H7 (cell line): ENCODE measurements around the gene GMIP. TPM values are rescaled to one million over a fixed set of nuclear protein-coding genes. Genes with fewer than 3 reads are reported as not detected.

ENCODE experiments used
- DNase-seq: peaks from one replicate; pipeline ENCODE4 v3.0.0; 2012
- H3K27me3 ChIP-seq: 2 replicates; pipeline ENCODE4 v1.6.0; 2011; ENCODE audit warnings: mild to moderate bottlenecking, low read length; ENCODE audit not compliant: control insufficient read depth, insufficient read depth
- H3K36me3 ChIP-seq: replicated peaks from 2 replicates; pipeline ENCODE4 v1.5.1; 2011; ENCODE audit warnings: low read length; ENCODE audit not compliant: control insufficient read depth, insufficient read depth
- H3K4me3 ChIP-seq: 2 replicates; pipeline ENCODE4 v1.5.1; 2011; ENCODE audit warnings: low read depth, mild to moderate bottlenecking, control low read depth, low read length, moderate library complexity; ENCODE audit not compliant: insufficient read depth
- total RNA-seq: library from RNA; depleted of rRNA; stranded (reverse); fragments of >200 nt; shearing (Covaris generic); gene quantifications from 2 replicates; pipeline ENCODE4 v1.2.3, GENCODE V29; 2014

GMIP gene
- total RNA-seq, 1 experiment from 2014 or later, result 6.6 TPM

- peaks cover 68% of the 10 kb centered on the region for H3K36me3 ChIP-seq
- peak; percentile 48 for DNase-seq
- H3K27me3 ChIP-seq, result no peaks in the 10 kb centered on the region
- no peak overlapping the region for H3K4me3 ChIP-seq
These were observed 9.2 kb upstream of the GMIP start for GRCh38 chr19:19652482-19653295.

GRCh38 chr19:19651076-19651475, 7.6 kb upstream of the GMIP start:
- Histone ChIP-seq H3K4me3 (no peak overlapping the region), H3K27me3 (no peaks in the 10 kb centered on the region), H3K36me3 (peaks cover 64% of the 10 kb centered on the region)
- DNase-seq, result peak; percentile 38

- no peak overlapping the region for H3K4me3 ChIP-seq
- peak; percentile 37 for DNase-seq
- peaks cover 66% of the 10 kb centered on the region for H3K36me3 ChIP-seq
- no peaks in the 10 kb centered on the region for H3K27me3 ChIP-seq
These were observed 6.9 kb upstream of the GMIP start for GRCh38 chr19:19650331-19650730.

- H3K4me3 ChIP-seq, result no peak overlapping the region
- no peaks in the 10 kb centered on the region for H3K27me3 ChIP-seq
- peaks cover 62% of the 10 kb centered on the region for H3K36me3 ChIP-seq
- DNase-seq, result peak; percentile 41
These were observed 6.1 kb upstream of the GMIP start for GRCh38 chr19:19649580-19649995.

DNA sequence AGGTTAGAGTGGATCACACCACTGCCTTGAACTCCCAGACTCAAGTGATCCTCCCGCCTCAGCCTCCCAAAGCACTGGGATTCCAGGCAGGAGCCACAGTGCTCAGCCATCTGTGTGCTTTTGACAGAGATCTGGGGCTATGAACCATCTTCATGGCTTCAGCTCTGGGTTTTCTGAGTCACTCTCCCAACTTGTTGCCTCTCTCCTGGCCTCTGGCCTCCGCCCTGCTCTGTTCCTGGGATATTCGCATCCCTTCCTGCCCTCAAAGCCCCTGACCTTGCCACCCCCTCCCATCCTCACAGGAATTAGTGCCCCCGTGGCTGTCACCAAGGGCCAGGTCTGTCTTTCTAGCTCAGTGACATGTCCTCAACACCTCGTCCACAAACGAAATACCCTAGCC, 5.7 kb upstream of the GMIP start:
- H3K27me3 ChIP-seq, result no peaks in the 10 kb centered on the region
- no peak overlapping the region for H3K4me3 ChIP-seq
- DNase-seq, result no peak
- H3K36me3 ChIP-seq, result peaks cover 59% of the 10 kb centered on the region

- Histone ChIP-seq H3K36me3 (peaks cover 48% of the 10 kb centered on the region), H3K4me3 (no peak overlapping the region), H3K27me3 (no peaks in the 10 kb centered on the region)
- DNase-seq, result no peak
These were observed 3.8 kb upstream of the GMIP start for GRCh38 chr19:19647037-19647835.

GRCh38 chr19:19645233-19645870, 1.9 kb upstream of the GMIP start:
- no peaks in the 10 kb centered on the region for H3K27me3 ChIP-seq
- no peak for DNase-seq
- H3K4me3 ChIP-seq, result no peak overlapping the region
- H3K36me3 ChIP-seq, result peaks cover 33% of the 10 kb centered on the region

GRCh38 chr19:19644054-19644388, 564 bp upstream of the GMIP start:
- DNase-seq, result no peak
- Histone ChIP-seq H3K27me3 (no peaks in the 10 kb centered on the region), H3K4me3 (no peak overlapping the region), H3K36me3 (peaks cover 25% of the 10 kb centered on the region)

GRCh38 chr19:19642506-19643157, 825 bp downstream of the GMIP start:
- DNase-seq, result no peak
- H3K4me3 ChIP-seq, result peak overlapping the region; percentile 77
- H3K36me3 ChIP-seq, result peaks cover 22% of the 10 kb centered on the region
- no peaks in the 10 kb centered on the region for H3K27me3 ChIP-seq

DNA sequence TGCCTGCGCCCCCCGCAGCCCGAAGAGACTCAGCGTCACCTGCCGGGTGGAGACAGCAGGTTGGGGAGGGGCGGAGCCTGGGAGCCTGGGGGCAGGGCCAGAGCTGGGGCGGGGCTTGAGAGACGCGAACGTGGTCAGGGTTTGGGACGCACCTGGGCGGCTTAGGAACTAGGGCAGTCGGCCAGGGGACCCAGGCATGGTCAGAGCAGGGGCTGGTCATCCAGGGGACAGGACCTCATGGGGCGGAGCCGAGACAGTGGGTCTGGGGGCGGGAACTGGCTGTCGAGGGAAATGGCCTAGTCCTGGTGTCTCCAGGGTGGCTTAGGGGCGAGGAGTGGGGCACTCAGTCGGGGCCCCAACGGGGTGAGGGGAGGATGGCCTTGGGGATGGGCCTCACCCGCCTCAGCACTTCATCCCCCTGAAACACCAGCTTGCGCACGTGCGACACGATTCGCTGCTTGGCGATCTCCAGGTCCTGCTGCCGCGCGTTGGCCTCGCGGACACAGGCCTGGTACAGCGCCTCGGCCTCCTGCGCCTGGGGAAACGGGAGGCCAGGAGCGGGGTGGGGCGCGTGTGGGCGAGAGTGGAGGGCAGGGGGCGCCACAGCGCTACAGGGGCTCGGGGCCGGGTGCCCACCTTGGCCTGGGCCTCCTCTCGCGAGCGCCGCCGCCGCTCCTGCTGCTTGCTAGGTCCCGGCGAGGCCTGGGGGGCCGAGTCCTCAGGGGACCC, 5.8 kb downstream of the GMIP start:
- no peak overlapping the region for H3K4me3 ChIP-seq
- peaks cover 10% of the 10 kb centered on the region for H3K36me3 ChIP-seq

GRCh38 chr19:19637186-19637522, 6.3 kb downstream of the GMIP start:
- no peak for DNase-seq
- Histone ChIP-seq H3K27me3 (no peaks in the 10 kb centered on the region), H3K4me3 (no peak overlapping the region), H3K36me3 (peaks cover 12% of the 10 kb centered on the region)

More for the DNA sequence above, 5.8 kb downstream of the GMIP start:
- H3K27me3 ChIP-seq, result no peaks in the 10 kb centered on the region
- DNase-seq, result peak; percentile 99

- Histone ChIP-seq H3K36me3 (peaks cover 12% of the 10 kb centered on the region), H3K4me3 (no peak overlapping the region), H3K27me3 (no peaks in the 10 kb centered on the region)
- DNase-seq, result no peak
These were observed 6.8 kb downstream of the GMIP start for GRCh38 chr19:19636573-19637185.

GRCh38 chr19:19635313-19635702, 8.1 kb downstream of the GMIP start:
- Histone ChIP-seq H3K36me3 (peaks cover 12% of the 10 kb centered on the region), H3K27me3 (no peaks in the 10 kb centered on the region), H3K4me3 (no peak overlapping the region)
- DNase-seq, result no peak
